ENCODE data around the gene CHEK2.

DNA sequence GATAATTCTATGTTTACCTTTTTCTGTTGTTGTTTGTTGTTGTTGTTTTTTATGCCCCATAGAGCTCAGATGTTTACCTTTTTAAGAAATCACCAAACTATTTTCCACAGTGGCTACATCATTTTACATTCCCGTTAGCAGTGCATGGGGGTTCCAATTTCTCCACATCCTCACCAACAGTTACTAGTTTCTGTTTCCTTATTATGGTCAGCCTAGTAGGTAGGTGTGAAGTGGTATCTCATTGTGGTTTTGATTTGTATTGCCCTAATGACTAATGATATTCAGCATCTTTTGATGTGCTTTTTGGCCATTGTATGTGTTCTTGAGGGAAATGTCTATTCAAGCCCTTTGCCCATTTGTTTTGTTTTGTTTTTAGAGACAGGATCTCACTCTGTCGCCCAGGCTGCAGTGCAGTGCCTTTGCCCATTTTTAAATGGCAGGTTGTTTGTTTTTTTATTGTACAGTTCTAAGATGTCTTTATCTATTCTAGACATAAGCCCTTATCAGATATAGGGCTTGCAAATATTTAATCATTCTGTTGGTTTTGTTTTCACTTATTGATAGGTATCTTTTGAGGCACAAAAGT, 27.5 kb downstream of the CHEK2 start:
- TF ChIP-seq, protein P1, sequence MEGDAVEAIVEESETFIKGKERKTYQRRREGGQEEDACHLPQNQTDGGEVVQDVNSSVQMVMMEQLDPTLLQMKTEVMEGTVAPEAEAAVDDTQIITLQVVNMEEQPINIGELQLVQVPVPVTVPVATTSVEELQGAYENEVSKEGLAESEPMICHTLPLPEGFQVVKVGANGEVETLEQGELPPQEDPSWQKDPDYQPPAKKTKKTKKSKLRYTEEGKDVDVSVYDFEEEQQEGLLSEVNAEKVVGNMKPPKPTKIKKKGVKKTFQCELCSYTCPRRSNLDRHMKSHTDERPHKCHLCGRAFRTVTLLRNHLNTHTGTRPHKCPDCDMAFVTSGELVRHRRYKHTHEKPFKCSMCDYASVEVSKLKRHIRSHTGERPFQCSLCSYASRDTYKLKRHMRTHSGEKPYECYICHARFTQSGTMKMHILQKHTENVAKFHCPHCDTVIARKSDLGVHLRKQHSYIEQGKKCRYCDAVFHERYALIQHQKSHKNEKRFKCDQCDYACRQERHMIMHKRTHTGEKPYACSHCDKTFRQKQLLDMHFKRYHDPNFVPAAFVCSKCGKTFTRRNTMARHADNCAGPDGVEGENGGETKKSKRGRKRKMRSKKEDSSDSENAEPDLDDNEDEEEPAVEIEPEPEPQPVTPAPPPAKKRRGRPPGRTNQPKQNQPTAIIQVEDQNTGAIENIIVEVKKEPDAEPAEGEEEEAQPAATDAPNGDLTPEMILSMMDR (IDR thresholded peaks at IDR 0.05; ENCODE audit: low read depth, low read length): no peak
- TF ChIP-seq EZH2phosphoT487 (IDR thresholded peaks at IDR 0.05; ENCODE audit: low read depth): no peak
